ENCODE data around the gene WNK2.
A peak's percentile ranks its signal among the peaks of the same experiment; 100 is the strongest.

The WNK2 gene

GRCh38 chr9:93295456-93296076 lies 111.6 kb downstream of the WNK2 start:
- no peak for DNase-seq (ENCODE audit: low spot score)

- DNase-seq (ENCODE audit: low spot score) = no peak
These were observed 113.0 kb downstream of the WNK2 start for GRCh38 chr9:93296889-93297480.

GRCh38 chr9:93297659-93298497 lies 113.9 kb downstream of the WNK2 start:
- DNase-seq (ENCODE audit: low spot score) = no peak

- DNase-seq (ENCODE audit: low spot score) = no peak
These were observed 114.8 kb downstream of the WNK2 start for GRCh38 chr9:93298498-93299417.

GRCh38 chr9:93299418-93300174 lies 115.7 kb downstream of the WNK2 start:
- no peak for DNase-seq (ENCODE audit: low spot score)

- no peak for DNase-seq (ENCODE audit: low spot score)
These were observed 116.2 kb downstream of the WNK2 start for GRCh38 chr9:93300175-93300572.

- DNase-seq (ENCODE audit: low spot score) = no peak
These were observed 116.7 kb downstream of the WNK2 start for GRCh38 chr9:93300585-93301081.

GRCh38 chr9:93301291-93301811 lies 117.4 kb downstream of the WNK2 start:
- DNase-seq (ENCODE audit: low spot score) = no peak

- DNase-seq (ENCODE audit: low spot score) = no peak
These were observed 118.1 kb downstream of the WNK2 start for GRCh38 chr9:93301911-93302541.

- DNase-seq (ENCODE audit: low spot score) = peak; percentile 70
These were observed 118.8 kb downstream of the WNK2 start for GRCh38 chr9:93302586-93303257.

- DNase-seq (ENCODE audit: low spot score) = no peak
These were observed 119.4 kb downstream of the WNK2 start for GRCh38 chr9:93303258-93303771.

GRCh38 chr9:93303806-93304573 lies 120.1 kb downstream of the WNK2 start:
- DNase-seq (ENCODE audit: low spot score) = no peak

- peak; percentile 89 for DNase-seq (ENCODE audit: low spot score)
These were observed 120.9 kb downstream of the WNK2 start for GRCh38 chr9:93304574-93305496.

GRCh38 chr9:93305497-93306020 lies 121.6 kb downstream of the WNK2 start:
- DNase-seq (ENCODE audit: low spot score) = no peak

GRCh38 chr9:93306081-93306480 lies 122.1 kb downstream of the WNK2 start:
- DNase-seq (ENCODE audit: low spot score) = no peak

GRCh38 chr9:93306579-93307091 lies 122.7 kb downstream of the WNK2 start:
- no peak for DNase-seq (ENCODE audit: low spot score)

- no peak for DNase-seq (ENCODE audit: low spot score)
These were observed 123.7 kb downstream of the WNK2 start for GRCh38 chr9:93307468-93308157.
